ENCODE data around the gene CST3. TPM values are rescaled to one million over a fixed set of nuclear protein-coding genes. Genes with fewer than 3 reads are reported as not detected.

The CST3 gene
- total and polyA plus RNA-seq, 2 experiments from 2014 or later: 478 to 784 TPM

DNA sequence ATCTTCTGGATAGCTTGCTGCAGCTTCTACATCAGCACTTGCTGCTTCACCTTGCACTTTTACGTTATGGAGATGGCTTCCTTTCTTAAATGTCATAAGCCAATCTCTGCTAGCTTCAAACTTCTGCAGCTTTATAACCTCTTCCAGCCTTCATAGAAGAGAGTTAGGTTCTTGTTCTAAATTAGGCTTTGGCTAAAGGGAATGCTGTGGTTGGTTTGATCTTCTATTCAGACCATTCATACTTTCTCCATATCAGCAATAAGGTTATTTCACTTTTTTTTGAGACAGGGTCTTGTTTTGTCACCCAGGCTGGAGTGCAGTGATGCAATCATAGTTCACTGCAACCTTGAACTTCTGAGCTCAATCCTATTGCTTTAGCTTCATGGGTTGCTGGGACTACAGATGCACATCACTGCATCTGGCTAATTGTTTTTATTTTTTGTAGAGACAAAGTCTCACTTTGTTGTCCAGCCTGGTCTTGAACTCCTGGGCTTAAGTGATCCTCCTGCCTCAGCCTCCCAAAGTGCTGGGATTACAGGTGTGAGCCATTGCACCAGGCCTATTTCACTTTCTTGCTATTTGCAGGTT lies 12.2 kb upstream of the CST3 start:
- no peaks in the 10 kb centered on the region for H3K4me1 ChIP-seq (ENCODE audit: insufficient read depth)
- no peak overlapping the region for H3K4me3 ChIP-seq
- no peaks in the 10 kb centered on the region for H3K9me2 ChIP-seq (ENCODE audit: insufficient read depth)
- no peak overlapping the region for H2AFZ ChIP-seq
- no peak overlapping the region for H3K4me2 ChIP-seq (ENCODE audit: unreplicated experiment)
- no peaks in the 10 kb centered on the region for H3K36me3 ChIP-seq (ENCODE audit: low read depth)
- no peaks in the 10 kb centered on the region for H3K79me2 ChIP-seq (ENCODE audit: insufficient read depth)
- in situ Hi-C loops (cut with MboI): no loop called here
- no peaks in the 10 kb centered on the region for H3K27me3 ChIP-seq (replicated peaks; ENCODE audit: insufficient read depth)
- H3K9ac ChIP-seq: no peak overlapping the region
- no peaks in the 10 kb centered on the region for H3F3A ChIP-seq (ENCODE audit: insufficient read depth)
- TF ChIP-seq EZH2 (IDR thresholded peaks at IDR 0.05; ENCODE audit: insufficient read depth, poor library complexity, severe bottlenecking): no peak
- TF ChIP-seq EZH2phosphoT487 (IDR thresholded peaks at IDR 0.05; ENCODE audit: insufficient read depth, low read depth): no peak
- no peaks in the 10 kb centered on the region for H3K9me3 ChIP-seq (ENCODE audit: low read depth)
- 52 to 58% methylated on average over 1 of the region's 1 CpG for WGBS, 2 experiments (ENCODE audit: low coverage in 1 of 2, low lambda C conversion rate in 2 of 2, missing lambda C conversion rate in 2 of 2)
- no peak for DNase-seq
- no peak overlapping the region for H3K27ac ChIP-seq
- no peaks in the 10 kb centered on the region for H4K20me1 ChIP-seq (ENCODE audit: insufficient read depth)

DNA sequence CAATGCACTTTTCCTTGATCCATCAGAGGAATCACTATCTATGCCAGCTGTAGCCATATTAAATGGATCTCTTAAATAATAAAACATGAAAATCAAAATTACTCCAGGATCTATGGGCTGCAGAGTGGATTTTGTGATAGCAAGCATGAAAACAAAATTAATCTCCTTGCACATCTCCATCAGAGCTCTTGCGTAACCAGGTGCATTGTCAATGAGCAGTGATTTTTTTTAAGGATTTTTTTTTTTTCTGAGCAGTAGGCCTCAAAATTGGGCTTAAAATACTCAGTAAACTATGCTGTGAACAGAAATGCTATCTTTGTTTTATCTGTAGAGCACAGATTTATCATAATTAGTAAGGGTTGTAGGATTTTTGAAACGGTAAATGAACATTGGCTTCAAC lies 11.5 kb upstream of the CST3 start:
- DNase-seq: no peak
- in situ Hi-C loops (cut with MboI): no loop called here
- Histone ChIP-seq H3K27me3 (replicated peaks; ENCODE audit: insufficient read depth) (no peaks in the 10 kb centered on the region), H2AFZ (no peak overlapping the region), H3K79me2 (ENCODE audit: insufficient read depth) (no peaks in the 10 kb centered on the region), H3K9me2 (ENCODE audit: insufficient read depth) (no peaks in the 10 kb centered on the region), H4K20me1 (ENCODE audit: insufficient read depth) (no peaks in the 10 kb centered on the region), H3K4me2 (ENCODE audit: unreplicated experiment) (no peak overlapping the region), H3K4me1 (ENCODE audit: insufficient read depth) (no peaks in the 10 kb centered on the region), H3K9me3 (ENCODE audit: low read depth) (no peaks in the 10 kb centered on the region), H3K4me3 (no peak overlapping the region), H3F3A (ENCODE audit: insufficient read depth) (no peaks in the 10 kb centered on the region), H3K9ac (no peak overlapping the region), H3K36me3 (ENCODE audit: low read depth) (no peaks in the 10 kb centered on the region), H3K27ac (no peak overlapping the region)
- WGBS, 2 experiments (ENCODE audit: low coverage in 1 of 2, low lambda C conversion rate in 2 of 2, missing lambda C conversion rate in 2 of 2): 73 to 74% methylated on average over 2 of the region's 2 CpGs
- TF ChIP-seq EZH2 (IDR thresholded peaks at IDR 0.05; ENCODE audit: insufficient read depth, poor library complexity, severe bottlenecking): no peak
- no peak for TF ChIP-seq EZH2phosphoT487 (IDR thresholded peaks at IDR 0.05; ENCODE audit: insufficient read depth, low read depth)

DNA sequence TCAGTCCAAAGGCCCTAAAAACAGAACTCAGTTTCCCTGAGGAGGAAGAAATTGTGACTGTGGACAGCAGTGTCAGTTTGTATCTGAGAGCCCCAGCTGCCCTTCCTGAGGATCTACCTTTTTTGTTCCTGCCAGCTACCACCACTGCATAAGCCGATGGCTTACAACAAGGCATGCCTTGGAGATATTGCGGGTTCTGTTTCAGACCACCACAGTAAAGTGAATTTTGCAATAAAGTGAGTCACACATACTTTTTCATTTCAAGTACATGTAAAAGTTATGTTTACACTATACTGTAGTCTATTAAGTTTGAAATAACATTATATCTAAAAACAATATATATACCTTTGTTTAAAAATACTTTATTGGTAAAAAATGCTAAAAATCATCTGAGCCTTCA lies 9.6 kb upstream of the CST3 start:
- Histone ChIP-seq H3K36me3 (ENCODE audit: low read depth) (no peaks in the 10 kb centered on the region), H3K27ac (no peak overlapping the region), H3K27me3 (replicated peaks; ENCODE audit: insufficient read depth) (no peaks in the 10 kb centered on the region), H3K4me1 (ENCODE audit: insufficient read depth) (peaks cover 5% of the 10 kb centered on the region), H3K9ac (no peak overlapping the region), H3K9me3 (ENCODE audit: low read depth) (no peaks in the 10 kb centered on the region), H3K79me2 (ENCODE audit: insufficient read depth) (no peaks in the 10 kb centered on the region), H3K4me3 (no peak overlapping the region), H4K20me1 (ENCODE audit: insufficient read depth) (no peaks in the 10 kb centered on the region), H3K4me2 (ENCODE audit: unreplicated experiment) (no peak overlapping the region), H3K9me2 (ENCODE audit: insufficient read depth) (no peaks in the 10 kb centered on the region), H3F3A (ENCODE audit: insufficient read depth) (peaks cover 15% of the 10 kb centered on the region), H2AFZ (no peak overlapping the region)
- DNase-seq: no peak
- 90 to 94% methylated on average over 2 of the region's 2 CpGs for WGBS, 2 experiments (ENCODE audit: low coverage in 1 of 2, low lambda C conversion rate in 2 of 2, missing lambda C conversion rate in 2 of 2)
- in situ Hi-C loops (cut with MboI): no loop called here
- TF ChIP-seq EZH2 (IDR thresholded peaks at IDR 0.05; ENCODE audit: insufficient read depth, poor library complexity, severe bottlenecking) (no peak), EZH2phosphoT487 (IDR thresholded peaks at IDR 0.05; ENCODE audit: insufficient read depth, low read depth) (no peak)

GRCh38 chr20:23646106-23646873 lies 8.5 kb upstream of the CST3 start:
- no peaks in the 10 kb centered on the region for H4K20me1 ChIP-seq (ENCODE audit: insufficient read depth)
- H3K4me3 ChIP-seq: no peak overlapping the region
- H3K79me2 ChIP-seq (ENCODE audit: insufficient read depth): no peaks in the 10 kb centered on the region
- H3K9me2 ChIP-seq (ENCODE audit: insufficient read depth): no peaks in the 10 kb centered on the region
- no peak overlapping the region for H2AFZ ChIP-seq
- H3K9me3 ChIP-seq (ENCODE audit: low read depth): no peaks in the 10 kb centered on the region
- no peak overlapping the region for H3K27ac ChIP-seq
- TF ChIP-seq EZH2phosphoT487 (IDR thresholded peaks at IDR 0.05; ENCODE audit: insufficient read depth, low read depth) (no peak), EZH2 (IDR thresholded peaks at IDR 0.05; ENCODE audit: insufficient read depth, poor library complexity, severe bottlenecking) (no peak)
- H3K27me3 ChIP-seq (replicated peaks; ENCODE audit: insufficient read depth): no peaks in the 10 kb centered on the region
- in situ Hi-C loops (cut with MboI): no loop called here
- H3K4me2 ChIP-seq (ENCODE audit: unreplicated experiment): no peak overlapping the region
- no peak overlapping the region for H3K9ac ChIP-seq
- H3K4me1 ChIP-seq (ENCODE audit: insufficient read depth): peaks cover 13% of the 10 kb centered on the region
- H3F3A ChIP-seq (ENCODE audit: insufficient read depth): peaks cover 26% of the 10 kb centered on the region
- H3K36me3 ChIP-seq (ENCODE audit: low read depth): no peaks in the 10 kb centered on the region
- WGBS, 2 experiments (ENCODE audit: low coverage in 1 of 2, low lambda C conversion rate in 2 of 2, missing lambda C conversion rate in 2 of 2): 37 to 44% methylated on average over 4 of the region's 4 CpGs
- DNase-seq: no peak

All from GM23248 (cell line).